SK-N-SH treated with all-trans-retinoic acid at 6 μM for 48 hours (cell line): ENCODE measurements around the gene PTH1R.

ENCODE experiments used
- BACH2 ChIP-seq: fragments of 250-450 bp; sonication (Bioruptor Pico); IDR thresholded peaks from 2 replicates; pipeline ENCODE4 v1.9.0; 2021; ENCODE audit warnings: mild to moderate bottlenecking, borderline replicate concordance
- ISL1 ChIP-seq: fragments of 250-450 bp; sonication (Bioruptor Pico); IDR thresholded peaks from 2 replicates; pipeline ENCODE4 v2.1.2; 2022; ENCODE audit warnings: mild to moderate bottlenecking, moderate library complexity
- OSR1 ChIP-seq: fragments of 250-450 bp; sonication (Bioruptor Pico); IDR thresholded peaks from 2 replicates; pipeline ENCODE4 v1.8.0; 2022; ENCODE audit warnings: moderate library complexity, mild to moderate bottlenecking, inconsistent platforms
- RARB ChIP-seq: fragments of 250-450 bp; sonication (Bioruptor Pico); IDR thresholded peaks from 2 replicates; pipeline ENCODE4 v1.8.0; 2021; ENCODE audit warnings: mild to moderate bottlenecking, moderate library complexity
- SNAI2 ChIP-seq: fragments of 250-450 bp; sonication (Bioruptor Pico); IDR thresholded peaks from 2 replicates; pipeline ENCODE4 v1.5.0; 2020; ENCODE audit warnings: mild to moderate bottlenecking, moderate library complexity
- ZC3H10 ChIP-seq: fragments of 250-450 bp; sonication (Bioruptor Pico); IDR thresholded peaks from 2 replicates; pipeline ENCODE4 v1.5.1; 2021; ENCODE audit warnings: mild to moderate bottlenecking, moderate library complexity
- ZNF70 ChIP-seq: fragments of 450-650 bp; formaldehyde crosslinking; IDR thresholded peaks from 2 replicates; pipeline ENCODE4 v1.5.0; 2020; ENCODE audit warnings: mild to moderate bottlenecking, moderate library complexity
- ZNF8 ChIP-seq: fragments of 450-650 bp; formaldehyde crosslinking; IDR thresholded peaks from 2 replicates; pipeline ENCODE4 v1.5.0; 2020; ENCODE audit warnings: mild to moderate bottlenecking, moderate library complexity
- TF ChIP-seq, protein P1 (sequence below): fragments of 250-450 bp; sonication (Bioruptor Pico); IDR thresholded peaks from 2 replicates; pipeline ENCODE4 v1.5.1; 2020; ENCODE audit warnings: low read depth, mild to moderate bottlenecking, moderate library complexity
- TF ChIP-seq, protein P2 (sequence below): fragments of 250-450 bp; sonication (Bioruptor Pico); IDR thresholded peaks from 2 replicates; pipeline ENCODE4 v1.8.0; 2021; ENCODE audit warnings: low read depth, mild to moderate bottlenecking, moderate library complexity, borderline replicate concordance
- TF ChIP-seq, protein P3 (sequence below): fragments of 250-450 bp; sonication (Bioruptor Pico); IDR thresholded peaks from 2 replicates; pipeline ENCODE4 v1.8.0; 2020; ENCODE audit warnings: mild to moderate bottlenecking, moderate library complexity, borderline replicate concordance
- TF ChIP-seq, protein P4 (sequence below): fragments of 250-450 bp; sonication (Bioruptor Pico); IDR thresholded peaks from 2 replicates; pipeline ENCODE4 v1.5.1; 2021; ENCODE audit warnings: mild to moderate bottlenecking, moderate library complexity

DNA sequence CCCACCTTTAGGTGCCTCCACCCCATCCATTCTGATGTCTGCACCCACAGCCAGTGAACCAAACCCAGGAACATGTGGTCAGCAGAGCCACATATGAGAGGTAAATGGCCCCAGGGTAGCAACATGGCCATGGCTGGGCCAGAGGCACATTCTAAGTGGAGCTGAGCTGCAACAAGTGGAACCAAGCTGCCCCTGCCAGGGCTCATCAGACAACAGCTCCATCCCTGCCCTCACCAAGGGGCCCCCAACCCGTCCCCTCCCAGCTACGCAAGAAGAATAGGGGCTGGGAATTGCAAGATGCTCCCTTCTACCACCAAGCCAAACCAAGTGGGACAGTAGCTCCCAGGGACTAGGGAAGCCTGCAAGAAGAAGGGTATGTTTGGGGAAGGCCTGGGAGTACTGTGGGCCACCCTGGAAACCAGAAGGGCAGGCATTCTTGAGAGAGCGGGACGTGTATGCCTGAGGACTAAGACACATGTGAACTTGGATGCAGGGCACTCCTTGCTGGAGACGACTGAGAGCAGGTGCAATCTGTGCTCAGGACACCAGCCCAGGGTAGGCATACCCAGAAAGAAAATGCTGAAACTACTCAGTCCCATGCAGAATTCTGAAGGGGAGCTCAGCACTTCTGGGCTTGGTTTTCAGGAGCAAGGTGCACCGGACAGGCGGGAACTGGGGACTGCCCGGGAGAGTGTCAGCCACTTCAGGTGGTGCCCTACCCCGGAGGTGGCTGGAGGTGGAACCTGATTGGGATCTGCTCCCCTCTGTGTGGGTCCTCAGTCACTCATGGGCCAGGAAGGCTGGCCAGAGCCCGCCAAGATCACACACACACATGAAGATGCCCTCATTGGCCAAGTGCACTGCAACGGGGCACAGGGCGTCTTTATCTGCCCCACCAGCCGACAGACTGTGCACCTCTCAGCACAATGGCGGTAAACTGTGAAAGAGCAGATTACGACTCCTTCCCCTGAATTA lies 23.8 kb upstream of the PTH1R start:
- no peak for TF ChIP-seq BACH2
- TF ChIP-seq, protein P1, sequence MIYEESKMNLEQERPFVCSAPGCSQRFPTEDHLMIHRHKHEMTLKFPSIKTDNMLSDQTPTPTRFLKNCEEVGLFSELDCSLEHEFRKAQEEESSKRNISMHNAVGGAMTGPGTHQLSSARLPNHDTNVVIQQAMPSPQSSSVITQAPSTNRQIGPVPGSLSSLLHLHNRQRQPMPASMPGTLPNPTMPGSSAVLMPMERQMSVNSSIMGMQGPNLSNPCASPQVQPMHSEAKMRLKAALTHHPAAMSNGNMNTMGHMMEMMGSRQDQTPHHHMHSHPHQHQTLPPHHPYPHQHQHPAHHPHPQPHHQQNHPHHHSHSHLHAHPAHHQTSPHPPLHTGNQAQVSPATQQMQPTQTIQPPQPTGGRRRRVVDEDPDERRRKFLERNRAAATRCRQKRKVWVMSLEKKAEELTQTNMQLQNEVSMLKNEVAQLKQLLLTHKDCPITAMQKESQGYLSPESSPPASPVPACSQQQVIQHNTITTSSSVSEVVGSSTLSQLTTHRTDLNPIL (CRISPR knock-in tag), result no peak
- no peak for TF ChIP-seq ZNF8 (CRISPR knock-in tag)
- TF ChIP-seq, protein P2, sequence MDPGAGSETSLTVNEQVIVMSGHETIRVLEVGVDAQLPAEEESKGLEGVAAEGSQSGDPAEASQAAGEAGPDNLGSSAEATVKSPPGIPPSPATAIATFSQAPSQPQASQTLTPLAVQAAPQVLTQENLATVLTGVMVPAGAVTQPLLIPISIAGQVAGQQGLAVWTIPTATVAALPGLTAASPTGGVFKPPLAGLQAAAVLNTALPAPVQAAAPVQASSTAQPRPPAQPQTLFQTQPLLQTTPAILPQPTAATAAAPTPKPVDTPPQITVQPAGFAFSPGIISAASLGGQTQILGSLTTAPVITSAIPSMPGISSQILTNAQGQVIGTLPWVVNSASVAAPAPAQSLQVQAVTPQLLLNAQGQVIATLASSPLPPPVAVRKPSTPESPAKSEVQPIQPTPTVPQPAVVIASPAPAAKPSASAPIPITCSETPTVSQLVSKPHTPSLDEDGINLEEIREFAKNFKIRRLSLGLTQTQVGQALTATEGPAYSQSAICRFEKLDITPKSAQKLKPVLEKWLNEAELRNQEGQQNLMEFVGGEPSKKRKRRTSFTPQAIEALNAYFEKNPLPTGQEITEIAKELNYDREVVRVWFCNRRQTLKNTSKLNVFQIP (CRISPR knock-in tag), result no peak
- TF ChIP-seq RARB, result no peak
- no peak for TF ChIP-seq OSR1 (CRISPR knock-in tag)
- TF ChIP-seq, protein P3, sequence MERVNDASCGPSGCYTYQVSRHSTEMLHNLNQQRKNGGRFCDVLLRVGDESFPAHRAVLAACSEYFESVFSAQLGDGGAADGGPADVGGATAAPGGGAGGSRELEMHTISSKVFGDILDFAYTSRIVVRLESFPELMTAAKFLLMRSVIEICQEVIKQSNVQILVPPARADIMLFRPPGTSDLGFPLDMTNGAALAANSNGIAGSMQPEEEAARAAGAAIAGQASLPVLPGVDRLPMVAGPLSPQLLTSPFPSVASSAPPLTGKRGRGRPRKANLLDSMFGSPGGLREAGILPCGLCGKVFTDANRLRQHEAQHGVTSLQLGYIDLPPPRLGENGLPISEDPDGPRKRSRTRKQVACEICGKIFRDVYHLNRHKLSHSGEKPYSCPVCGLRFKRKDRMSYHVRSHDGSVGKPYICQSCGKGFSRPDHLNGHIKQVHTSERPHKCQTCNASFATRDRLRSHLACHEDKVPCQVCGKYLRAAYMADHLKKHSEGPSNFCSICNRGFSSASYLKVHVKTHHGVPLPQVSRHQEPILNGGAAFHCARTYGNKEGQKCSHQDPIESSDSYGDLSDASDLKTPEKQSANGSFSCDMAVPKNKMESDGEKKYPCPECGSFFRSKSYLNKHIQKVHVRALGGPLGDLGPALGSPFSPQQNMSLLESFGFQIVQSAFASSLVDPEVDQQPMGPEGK (CRISPR knock-in tag), result no peak
- TF ChIP-seq ZNF70 (CRISPR knock-in tag), result no peak
- TF ChIP-seq SNAI2 (CRISPR knock-in tag), result no peak
- no peak for TF ChIP-seq ISL1 (CRISPR knock-in tag)
- no peak for TF ChIP-seq ZC3H10 (CRISPR knock-in tag)
- TF ChIP-seq, protein P4, sequence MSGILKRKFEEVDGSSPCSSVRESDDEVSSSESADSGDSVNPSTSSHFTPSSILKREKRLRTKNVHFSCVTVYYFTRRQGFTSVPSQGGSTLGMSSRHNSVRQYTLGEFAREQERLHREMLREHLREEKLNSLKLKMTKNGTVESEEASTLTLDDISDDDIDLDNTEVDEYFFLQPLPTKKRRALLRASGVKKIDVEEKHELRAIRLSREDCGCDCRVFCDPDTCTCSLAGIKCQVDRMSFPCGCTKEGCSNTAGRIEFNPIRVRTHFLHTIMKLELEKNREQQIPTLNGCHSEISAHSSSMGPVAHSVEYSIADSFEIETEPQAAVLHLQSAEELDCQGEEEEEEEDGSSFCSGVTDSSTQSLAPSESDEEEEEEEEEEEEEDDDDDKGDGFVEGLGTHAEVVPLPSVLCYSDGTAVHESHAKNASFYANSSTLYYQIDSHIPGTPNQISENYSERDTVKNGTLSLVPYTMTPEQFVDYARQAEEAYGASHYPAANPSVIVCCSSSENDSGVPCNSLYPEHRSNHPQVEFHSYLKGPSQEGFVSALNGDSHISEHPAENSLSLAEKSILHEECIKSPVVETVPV (CRISPR knock-in tag), result no peak
